ENCODE data around the gene MNT.
A peak's percentile ranks its signal among the peaks of the same experiment; 100 is the strongest.

MNT gene

GRCh38 chr17:2394775-2395201, 6.1 kb downstream of the MNT start:
- DNase-seq, result no peak

- DNase-seq, result no peak
Measured at GRCh38 chr17:2393954-2394749, 6.7 kb downstream of the MNT start.

GRCh38 chr17:2393174-2393953, 7.5 kb downstream of the MNT start:
- peak; percentile 90 for DNase-seq

GRCh38 chr17:2392252-2393173, 8.3 kb downstream of the MNT start:
- peak; percentile 98 for DNase-seq

- no peak for DNase-seq
Measured at GRCh38 chr17:2391597-2392251, 9.1 kb downstream of the MNT start.

GRCh38 chr17:2390199-2390836, 10.5 kb downstream of the MNT start:
- no peak for DNase-seq

GRCh38 chr17:2388683-2389055, 12.2 kb downstream of the MNT start:
- DNase-seq, result no peak

GRCh38 chr17:2388020-2388682, 12.7 kb downstream of the MNT start:
- no peak for DNase-seq

GRCh38 chr17:2387086-2388019, 13.5 kb downstream of the MNT start:
- no peak for DNase-seq

- DNase-seq, result no peak
Measured at GRCh38 chr17:2386400-2387085, 14.3 kb downstream of the MNT start.

GRCh38 chr17:2385240-2386210, 15.3 kb downstream of the MNT start:
- no peak for DNase-seq

- DNase-seq, result no peak
Measured at GRCh38 chr17:2384439-2385127, 16.3 kb downstream of the MNT start.

GRCh38 chr17:2383628-2384167, 17.2 kb downstream of the MNT start:
- DNase-seq, result no peak

- DNase-seq, result no peak
Measured at GRCh38 chr17:2380950-2381649, 19.8 kb downstream of the MNT start.

- DNase-seq, result no peak
Measured at GRCh38 chr17:2380226-2380922, 20.5 kb downstream of the MNT start.

Measured in activated CD4-positive, alpha-beta T cell treated with anti-CD3 and anti-CD28 coated beads, Interleukin-2, amount 50 U/mL, for 1 hour (primary cell).